ENCODE results near the gene NCKAP5.

Gene NCKAP5

GRCh38 chr2:133496501-133497269, 71.6 kb downstream of the NCKAP5 start:
- no peak for ATAC-seq (replicated peaks)
- no peaks in the 10 kb centered on the region for H3K27me3 Mint-ChIP-seq
- H3K27ac Mint-ChIP-seq, result no peak overlapping the region
- no peak for DNase-seq
- no peaks in the 10 kb centered on the region for H3K4me1 Mint-ChIP-seq (ENCODE audit: low read depth in 2 of 2)
- H3K4me3 Mint-ChIP-seq, result no peak overlapping the region
- H3K36me3 Mint-ChIP-seq (ENCODE audit: insufficient read depth), result no peaks in the 10 kb centered on the region
- peaks cover 0 to 4% of the 10 kb centered on the region in 2 donors for H3K9me3 Mint-ChIP-seq

- no peak overlapping the region for H3K4me3 Mint-ChIP-seq
- DNase-seq (no peak), ATAC-seq (replicated peaks) (no peak)
- no peak overlapping the region for H3K27ac Mint-ChIP-seq
- no peaks in the 10 kb centered on the region for H3K4me1 Mint-ChIP-seq (ENCODE audit: low read depth in 2 of 2)
- no peaks in the 10 kb centered on the region for H3K36me3 Mint-ChIP-seq (ENCODE audit: insufficient read depth)
- peaks cover 0 to 4% of the 10 kb centered on the region in 2 donors for H3K9me3 Mint-ChIP-seq
- no peaks in the 10 kb centered on the region for H3K27me3 Mint-ChIP-seq
These were observed 73.0 kb downstream of the NCKAP5 start for GRCh38 chr2:133495226-133495625.

GRCh38 chr2:133492719-133493380, 75.4 kb downstream of the NCKAP5 start:
- H3K36me3 Mint-ChIP-seq (ENCODE audit: insufficient read depth), result no peaks in the 10 kb centered on the region
- H3K27ac Mint-ChIP-seq, result no peak overlapping the region
- peaks cover 0 to under 1% of the 10 kb centered on the region in 2 donors for H3K9me3 Mint-ChIP-seq
- no peak overlapping the region for H3K4me3 Mint-ChIP-seq
- DNase-seq (no peak), ATAC-seq (replicated peaks) (no peak)
- no peaks in the 10 kb centered on the region for H3K4me1 Mint-ChIP-seq (ENCODE audit: low read depth in 2 of 2)
- H3K27me3 Mint-ChIP-seq, result no peaks in the 10 kb centered on the region

- H3K9me3 Mint-ChIP-seq, result peaks cover 0 to 2% of the 10 kb centered on the region in 2 donors
- H3K27me3 Mint-ChIP-seq, result no peaks in the 10 kb centered on the region
- no peak overlapping the region for H3K27ac Mint-ChIP-seq
- DNase-seq (no peak), ATAC-seq (replicated peaks) (no peak)
- H3K4me3 Mint-ChIP-seq, result no peak overlapping the region
- no peaks in the 10 kb centered on the region for H3K36me3 Mint-ChIP-seq (ENCODE audit: insufficient read depth)
- no peaks in the 10 kb centered on the region for H3K4me1 Mint-ChIP-seq (ENCODE audit: low read depth in 2 of 2)
These were observed 77.8 kb downstream of the NCKAP5 start for GRCh38 chr2:133490411-133490980.

- peaks cover 0 to 2% of the 10 kb centered on the region in 2 donors for H3K9me3 Mint-ChIP-seq
- no peak overlapping the region for H3K27ac Mint-ChIP-seq
- no peaks in the 10 kb centered on the region for H3K36me3 Mint-ChIP-seq (ENCODE audit: insufficient read depth)
- no peaks in the 10 kb centered on the region for H3K27me3 Mint-ChIP-seq
- ATAC-seq (replicated peaks), result no peak
- H3K4me1 Mint-ChIP-seq (ENCODE audit: low read depth in 2 of 2), result no peaks in the 10 kb centered on the region
- no peak for DNase-seq
- H3K4me3 Mint-ChIP-seq, result no peak overlapping the region
These were observed 78.4 kb downstream of the NCKAP5 start for GRCh38 chr2:133489641-133490410.

GRCh38 chr2:133489146-133489545, 79.1 kb downstream of the NCKAP5 start:
- no peaks in the 10 kb centered on the region for H3K36me3 Mint-ChIP-seq (ENCODE audit: insufficient read depth)
- no peak overlapping the region for H3K27ac Mint-ChIP-seq
- no peak for ATAC-seq (replicated peaks)
- peaks cover 0 to 3% of the 10 kb centered on the region in 2 donors for H3K9me3 Mint-ChIP-seq
- DNase-seq, result no peak
- H3K27me3 Mint-ChIP-seq, result no peaks in the 10 kb centered on the region
- H3K4me1 Mint-ChIP-seq (ENCODE audit: low read depth in 2 of 2), result no peaks in the 10 kb centered on the region
- no peak overlapping the region for H3K4me3 Mint-ChIP-seq

GRCh38 chr2:133486771-133487191, 81.5 kb downstream of the NCKAP5 start:
- DNase-seq, result no peak
- H3K9me3 Mint-ChIP-seq, result peaks cover 0 to 3% of the 10 kb centered on the region in 2 donors
- H3K4me1 Mint-ChIP-seq (ENCODE audit: low read depth in 2 of 2), result no peaks in the 10 kb centered on the region
- H3K27ac Mint-ChIP-seq, result no peak overlapping the region
- ATAC-seq (replicated peaks), result no peak
- H3K36me3 Mint-ChIP-seq (ENCODE audit: insufficient read depth), result no peaks in the 10 kb centered on the region
- no peaks in the 10 kb centered on the region for H3K27me3 Mint-ChIP-seq
- H3K4me3 Mint-ChIP-seq, result no peak overlapping the region

- H3K9me3 Mint-ChIP-seq, result peaks cover 0 to 3% of the 10 kb centered on the region in 2 donors
- H3K27me3 Mint-ChIP-seq, result no peaks in the 10 kb centered on the region
- ATAC-seq (replicated peaks), result no peak
- DNase-seq, result no peak
- no peak overlapping the region for H3K27ac Mint-ChIP-seq
- no peaks in the 10 kb centered on the region for H3K4me1 Mint-ChIP-seq (ENCODE audit: low read depth in 2 of 2)
- H3K4me3 Mint-ChIP-seq, result no peak overlapping the region
- H3K36me3 Mint-ChIP-seq (ENCODE audit: insufficient read depth), result no peaks in the 10 kb centered on the region
These were observed 82.4 kb downstream of the NCKAP5 start for GRCh38 chr2:133485868-133486267.

- H3K36me3 Mint-ChIP-seq (ENCODE audit: insufficient read depth), result no peaks in the 10 kb centered on the region
- no peak for ATAC-seq (replicated peaks)
- no peak overlapping the region for H3K4me3 Mint-ChIP-seq
- H3K27ac Mint-ChIP-seq, result no peak overlapping the region
- H3K27me3 Mint-ChIP-seq, result no peaks in the 10 kb centered on the region
- DNase-seq, result no peak
- H3K4me1 Mint-ChIP-seq (ENCODE audit: low read depth in 2 of 2), result no peaks in the 10 kb centered on the region
- H3K9me3 Mint-ChIP-seq, result peaks cover 0 to 6% of the 10 kb centered on the region in 2 donors
These were observed 83.5 kb downstream of the NCKAP5 start for GRCh38 chr2:133484784-133485183.

- H3K4me3 Mint-ChIP-seq, result no peak overlapping the region
- no peak overlapping the region for H3K27ac Mint-ChIP-seq
- H3K27me3 Mint-ChIP-seq, result no peaks in the 10 kb centered on the region
- DNase-seq (no peak), ATAC-seq (replicated peaks) (no peak)
- H3K9me3 Mint-ChIP-seq, result peaks cover 0 to 6% of the 10 kb centered on the region in 2 donors
- H3K4me1 Mint-ChIP-seq (ENCODE audit: low read depth in 2 of 2), result no peaks in the 10 kb centered on the region
- H3K36me3 Mint-ChIP-seq (ENCODE audit: insufficient read depth), result no peaks in the 10 kb centered on the region
These were observed 84.2 kb downstream of the NCKAP5 start for GRCh38 chr2:133484106-133484505.

- ATAC-seq (replicated peaks) (no peak), DNase-seq (no peak)
- H3K27me3 Mint-ChIP-seq, result no peaks in the 10 kb centered on the region
- H3K4me1 Mint-ChIP-seq (ENCODE audit: low read depth in 2 of 2), result no peaks in the 10 kb centered on the region
- H3K27ac Mint-ChIP-seq, result no peak overlapping the region
- no peaks in the 10 kb centered on the region for H3K36me3 Mint-ChIP-seq (ENCODE audit: insufficient read depth)
- H3K4me3 Mint-ChIP-seq, result no peak overlapping the region
- H3K9me3 Mint-ChIP-seq, result peaks cover 0 to 6% of the 10 kb centered on the region in 2 donors
These were observed 85.1 kb downstream of the NCKAP5 start for GRCh38 chr2:133483181-133483580.

- Mint-ChIP-seq H3K4me3 (no peak overlapping the region), H3K9me3 (peaks cover 0 to 4% of the 10 kb centered on the region in 2 donors), H3K27me3 (no peaks in the 10 kb centered on the region), H3K36me3 (ENCODE audit: insufficient read depth) (no peaks in the 10 kb centered on the region), H3K4me1 (ENCODE audit: low read depth in 2 of 2) (no peaks in the 10 kb centered on the region), H3K27ac (no peak overlapping the region)
- no peak for DNase-seq
- ATAC-seq (replicated peaks), result no peak
These were observed 87.4 kb downstream of the NCKAP5 start for GRCh38 chr2:133480707-133481429.

GRCh38 chr2:133477616-133477990, 90.7 kb downstream of the NCKAP5 start:
- no peak overlapping the region for H3K27ac Mint-ChIP-seq
- H3K27me3 Mint-ChIP-seq, result no peaks in the 10 kb centered on the region
- ATAC-seq (replicated peaks), result no peak
- no peaks in the 10 kb centered on the region for H3K36me3 Mint-ChIP-seq (ENCODE audit: insufficient read depth)
- peaks cover 3 to 5% of the 10 kb centered on the region in 2 donors for H3K9me3 Mint-ChIP-seq
- DNase-seq, result no peak
- H3K4me3 Mint-ChIP-seq, result no peak overlapping the region
- H3K4me1 Mint-ChIP-seq (ENCODE audit: low read depth in 2 of 2), result no peaks in the 10 kb centered on the region
